SU-DHL-6 (cell line): ENCODE measurements around the gene U2AF2.

Experiments used
- H2AFZ ChIP-seq: fragments of 200-600 bp; sonication (generic); 2 replicates; pipeline ENCODE4 v1.6.1; 2014; ENCODE audit warnings: low read depth, mild to moderate bottlenecking, moderate library complexity, mixed read lengths, antibody characterized with exemption, low read length; ENCODE audit not compliant: severe bottlenecking
- H3F3A ChIP-seq: fragments of 200-600 bp; shearing (Covaris generic); 2 replicates; pipeline ENCODE4 v1.6.0; 2016; ENCODE audit warnings: antibody characterized with exemption, mild to moderate bottlenecking; ENCODE audit not compliant: insufficient read depth
- H3K27ac ChIP-seq: fragments of 200-600 bp; sonication (generic); 2 replicates; pipeline ENCODE4 v1.5.1; 2016; ENCODE audit warnings: low read depth, mild to moderate bottlenecking, low read length, moderate library complexity, mixed read lengths
- H3K27me3 ChIP-seq: fragments of 200-600 bp; sonication (generic), shearing (Covaris generic); 2 replicates; pipeline ENCODE4 v1.6.0; 2014; ENCODE audit warnings: mild to moderate bottlenecking, low read length
- H3K36me3 ChIP-seq: fragments of 200-600 bp; sonication (generic); 2 replicates; pipeline ENCODE4 v1.6.1; 2014; ENCODE audit warnings: mild to moderate bottlenecking, low read length, mixed read lengths
- H3K4me2 ChIP-seq: fragments of 300-600, 200-600 bp; shearing (Covaris generic), sonication (generic); 2 replicates; pipeline ENCODE4 v1.6.0; 2014; ENCODE audit warnings: low read length, low read depth, mild to moderate bottlenecking; ENCODE audit not compliant: poor library complexity, severe bottlenecking
- H3K4me3 ChIP-seq: fragments of 200-600 bp; sonication (generic); 2 replicates; pipeline ENCODE4 v1.5.1; 2014; ENCODE audit warnings: antibody characterized with exemption, low read length, mild to moderate bottlenecking, mixed read lengths; ENCODE audit not compliant: insufficient read depth, poor library complexity, severe bottlenecking
- H3K79me2 ChIP-seq: fragments of 200-600 bp; sonication (generic); 2 replicates; pipeline ENCODE4 v1.6.1; 2014; ENCODE audit warnings: mild to moderate bottlenecking, low read length, moderate library complexity; ENCODE audit not compliant: insufficient read depth
- H3K9ac ChIP-seq: fragments of 200-600 bp; sonication (generic); 2 replicates; pipeline ENCODE4 v1.7.0; 2014; ENCODE audit warnings: mild to moderate bottlenecking, low read length
- H3K9me2 ChIP-seq: fragments of 200-600 bp; sonication (generic); replicated peaks from 2 replicates; pipeline ENCODE4 v1.6.1; 2014; ENCODE audit warnings: low read length; ENCODE audit not compliant: insufficient read depth
- H3K9me3 ChIP-seq: fragments of 200-600 bp; sonication (generic); 2 replicates; pipeline ENCODE4 v1.6.1; 2014; ENCODE audit warnings: low read length, mixed read lengths; ENCODE audit not compliant: insufficient read depth
- H4K20me1 ChIP-seq: fragments of 200-600 bp; sonication (generic); 2 replicates; pipeline ENCODE4 v1.6.1; 2014; ENCODE audit warnings: low read depth, mild to moderate bottlenecking, antibody characterized with exemption, low read length, moderate library complexity, mixed read lengths
- CTCF ChIP-seq: fragments of 200-600 bp; sonication (generic); IDR thresholded peaks from one replicate; pipeline ENCODE4 v1.5.1; 2017; ENCODE audit warnings: antibody characterized with exemption, mild to moderate bottlenecking, low read length, moderate library complexity; ENCODE audit not compliant: insufficient read depth, poor library complexity, severe bottlenecking
- EZH2phosphoT487 ChIP-seq: fragments of 200-600 bp; sonication (generic), shearing (Covaris generic); conservative IDR thresholded peaks from 2 replicates; pipeline ENCODE4 v1.6.1; 2018; ENCODE audit warnings: mild to moderate bottlenecking, antibody characterized with exemption, low read length, moderate library complexity, mixed read lengths

Gene U2AF2

GRCh38 chr19:55704494-55705245, 49.8 kb downstream of the U2AF2 start:
- H3K27me3 ChIP-seq = no peaks in the 10 kb centered on the region
- H4K20me1 ChIP-seq = no peaks in the 10 kb centered on the region
- H3K27ac ChIP-seq = no peak overlapping the region
- H3K36me3 ChIP-seq = no peaks in the 10 kb centered on the region
- H3K9me3 ChIP-seq = no peaks in the 10 kb centered on the region
- H3K4me3 ChIP-seq = no peak overlapping the region
- TF ChIP-seq CTCF (no peak), EZH2phosphoT487 (no peak)
- H3K9me2 ChIP-seq = no peaks in the 10 kb centered on the region
- H3K4me2 ChIP-seq = no peak overlapping the region
- no peak overlapping the region for H3K9ac ChIP-seq
- H3F3A ChIP-seq = no peaks in the 10 kb centered on the region
- H2AFZ ChIP-seq = no peak overlapping the region
- H3K79me2 ChIP-seq = no peaks in the 10 kb centered on the region

GRCh38 chr19:55705972-55706371, 51.1 kb downstream of the U2AF2 start:
- Histone ChIP-seq H3F3A (no peaks in the 10 kb centered on the region), H3K79me2 (no peaks in the 10 kb centered on the region), H3K9me2 (no peaks in the 10 kb centered on the region), H3K9me3 (no peaks in the 10 kb centered on the region), H3K4me2 (no peak overlapping the region), H3K27ac (no peak overlapping the region), H3K9ac (no peak overlapping the region), H4K20me1 (no peaks in the 10 kb centered on the region), H3K36me3 (no peaks in the 10 kb centered on the region), H3K4me3 (no peak overlapping the region), H2AFZ (no peak overlapping the region), H3K27me3 (no peaks in the 10 kb centered on the region)
- TF ChIP-seq EZH2phosphoT487 = no peak
- TF ChIP-seq CTCF = no peak

GRCh38 chr19:55711719-55712118, 56.9 kb downstream of the U2AF2 start:
- Histone ChIP-seq H3K27ac (no peak overlapping the region), H3K4me3 (no peak overlapping the region), H3F3A (no peaks in the 10 kb centered on the region), H3K9me3 (no peaks in the 10 kb centered on the region), H3K27me3 (no peaks in the 10 kb centered on the region), H3K4me2 (no peak overlapping the region), H3K36me3 (no peaks in the 10 kb centered on the region), H3K79me2 (no peaks in the 10 kb centered on the region), H2AFZ (no peak overlapping the region), H3K9ac (no peak overlapping the region), H4K20me1 (no peaks in the 10 kb centered on the region), H3K9me2 (no peaks in the 10 kb centered on the region)
- TF ChIP-seq EZH2phosphoT487 (no peak), CTCF (no peak)
